Measurements from ENCODE around the gene RPS15.

RPS15 gene

DNA sequence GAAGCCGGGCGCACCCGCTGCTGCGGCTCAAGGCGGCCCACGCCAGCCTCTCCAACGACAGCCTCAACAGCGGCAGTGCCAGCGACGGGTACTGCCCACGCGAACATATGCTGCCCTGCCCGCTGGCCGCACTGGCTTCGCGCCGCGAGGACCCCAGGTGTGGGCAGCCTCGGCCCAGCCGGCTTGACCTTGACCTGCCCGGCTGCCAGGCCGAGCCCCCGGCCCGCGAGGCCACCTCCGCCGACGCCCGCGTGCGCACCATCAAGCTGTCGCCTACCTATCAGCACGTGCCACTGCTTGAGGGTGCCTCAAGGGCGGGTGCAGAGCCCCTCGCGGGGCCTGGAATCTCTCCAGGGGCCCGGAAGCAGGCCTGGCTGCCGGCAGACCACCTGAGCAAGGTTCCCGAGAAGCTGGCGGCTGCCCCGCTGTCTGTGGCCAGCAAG is 27.8 kb downstream of the RPS15 start:
- Histone ChIP-seq H3K9ac (ENCODE audit: low read depth, low read length) (no peak overlapping the region), H3K4me1 (ENCODE audit: control insufficient read depth, insufficient read depth, low read length) (peaks cover 29% of the 10 kb centered on the region), H3K9me3 (replicated peaks; ENCODE audit: low read length) (no peaks in the 10 kb centered on the region), H3K4me2 (ENCODE audit: low read length) (peak overlapping the region; percentile 12), H3K27me3 (ENCODE audit: control insufficient read depth, insufficient read depth, low read length) (peaks cover 25% of the 10 kb centered on the region), H3K4me3 (ENCODE audit: low read length) (no peak overlapping the region), H3K36me3 (ENCODE audit: insufficient read depth, low read length) (no peaks in the 10 kb centered on the region)

DNA sequence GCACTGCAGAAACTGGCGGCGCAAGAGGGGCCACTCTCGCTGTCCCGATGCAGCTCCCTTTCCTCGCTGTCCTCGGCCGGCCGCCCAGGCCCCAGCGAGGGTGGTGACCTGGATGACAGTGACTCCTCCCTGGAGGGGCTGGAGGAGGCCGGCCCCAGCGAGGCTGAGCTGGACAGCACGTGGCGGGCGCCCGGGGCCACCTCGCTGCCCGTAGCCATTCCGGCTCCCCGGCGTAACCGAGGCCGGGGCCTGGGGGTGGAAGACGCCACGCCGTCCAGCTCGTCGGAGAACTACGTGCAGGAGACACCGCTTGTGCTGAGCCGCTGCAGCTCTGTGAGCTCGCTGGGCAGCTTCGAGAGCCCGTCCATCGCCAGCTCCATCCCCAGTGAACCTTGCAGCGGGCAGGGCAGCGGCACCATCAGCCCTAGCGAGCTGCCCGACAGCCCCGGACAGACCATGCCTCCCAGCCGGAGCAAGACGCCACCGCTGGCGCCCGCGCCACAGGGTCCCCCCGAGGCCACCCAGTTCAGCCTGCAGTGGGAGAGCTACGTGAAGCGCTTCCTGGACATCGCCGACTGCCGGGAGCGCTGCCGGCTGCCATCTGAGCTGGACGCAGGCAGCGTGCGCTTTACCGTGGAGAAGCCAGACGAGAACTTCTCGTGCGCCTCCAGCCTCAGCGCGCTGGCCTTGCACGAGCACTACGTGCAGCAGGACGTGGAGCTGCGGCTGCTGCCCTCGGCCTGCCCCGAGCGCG is 28.4 kb downstream of the RPS15 start:
- Histone ChIP-seq H3K27me3 (ENCODE audit: control insufficient read depth, insufficient read depth, low read length) (peaks cover 31% of the 10 kb centered on the region), H3K4me3 (ENCODE audit: low read length) (no peak overlapping the region), H3K36me3 (ENCODE audit: insufficient read depth, low read length) (no peaks in the 10 kb centered on the region), H3K9ac (ENCODE audit: low read depth, low read length) (no peak overlapping the region), H3K4me1 (ENCODE audit: control insufficient read depth, insufficient read depth, low read length) (peaks cover 35% of the 10 kb centered on the region), H3K4me2 (ENCODE audit: low read length) (no peak overlapping the region), H3K9me3 (replicated peaks; ENCODE audit: low read length) (no peaks in the 10 kb centered on the region)

DNA sequence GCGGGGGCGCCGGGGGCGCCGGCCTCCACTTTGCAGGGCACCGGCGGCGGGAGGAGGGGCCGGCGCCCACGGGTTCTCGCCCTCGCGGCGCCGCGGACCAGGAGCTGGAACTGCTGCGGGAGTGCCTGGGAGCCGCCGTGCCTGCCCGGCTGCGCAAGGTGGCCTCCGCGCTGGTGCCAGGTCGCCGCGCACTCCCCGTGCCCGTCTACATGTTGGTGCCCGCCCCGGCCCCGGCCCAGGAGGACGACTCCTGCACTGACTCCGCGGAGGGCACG is 29.0 kb downstream of the RPS15 start:
- Histone ChIP-seq H3K4me2 (ENCODE audit: low read length) (peak overlapping the region; percentile 44), H3K36me3 (ENCODE audit: insufficient read depth, low read length) (no peaks in the 10 kb centered on the region), H3K4me3 (ENCODE audit: low read length) (no peak overlapping the region), H3K9ac (ENCODE audit: low read depth, low read length) (no peak overlapping the region), H3K9me3 (replicated peaks; ENCODE audit: low read length) (no peaks in the 10 kb centered on the region), H3K27me3 (ENCODE audit: control insufficient read depth, insufficient read depth, low read length) (peaks cover 36% of the 10 kb centered on the region), H3K4me1 (ENCODE audit: control insufficient read depth, insufficient read depth, low read length) (peaks cover 37% of the 10 kb centered on the region)

DNA sequence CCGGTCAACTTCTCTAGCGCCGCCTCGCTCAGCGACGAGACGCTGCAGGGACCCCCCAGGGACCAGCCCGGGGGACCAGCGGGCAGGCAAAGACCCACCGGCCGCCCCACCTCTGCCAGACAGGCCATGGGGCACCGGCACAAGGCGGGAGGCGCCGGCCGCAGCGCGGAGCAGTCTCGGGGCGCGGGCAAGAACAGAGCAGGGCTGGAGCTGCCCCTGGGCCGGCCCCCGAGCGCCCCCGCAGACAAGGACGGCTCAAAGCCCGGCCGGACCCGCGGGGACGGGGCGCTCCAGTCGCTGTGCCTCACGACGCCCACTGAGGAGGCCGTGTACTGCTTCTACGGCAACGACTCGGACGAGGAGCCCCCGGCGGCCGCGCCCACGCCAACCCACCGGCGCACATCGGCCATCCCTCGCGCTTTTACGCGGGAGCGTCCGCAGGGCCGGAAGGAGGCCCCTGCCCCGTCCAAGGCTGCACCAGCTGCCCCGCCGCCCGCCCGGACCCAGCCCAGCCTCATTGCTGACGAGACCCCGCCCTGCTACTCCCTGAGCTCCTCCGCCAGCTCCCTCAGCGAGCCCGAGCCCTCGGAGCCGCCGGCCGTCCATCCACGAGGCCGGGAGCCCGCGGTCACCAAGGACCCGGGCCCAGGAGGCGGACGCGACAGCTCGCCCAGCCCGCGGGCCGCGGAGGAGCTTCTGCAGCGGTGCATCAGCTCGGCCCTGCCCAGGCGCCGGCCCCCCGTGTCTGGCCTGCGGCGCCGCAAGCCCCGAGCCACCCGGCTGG is 29.5 kb downstream of the RPS15 start:
- Histone ChIP-seq H3K4me3 (ENCODE audit: low read length) (peak overlapping the region; percentile 55), H3K9ac (ENCODE audit: low read depth, low read length) (no peak overlapping the region), H3K4me1 (ENCODE audit: control insufficient read depth, insufficient read depth, low read length) (peaks cover 37% of the 10 kb centered on the region), H3K27me3 (ENCODE audit: control insufficient read depth, insufficient read depth, low read length) (peaks cover 41% of the 10 kb centered on the region), H3K36me3 (ENCODE audit: insufficient read depth, low read length) (no peaks in the 10 kb centered on the region), H3K4me2 (ENCODE audit: low read length) (peak overlapping the region; percentile 81), H3K9me3 (replicated peaks; ENCODE audit: low read length) (no peaks in the 10 kb centered on the region)

DNA sequence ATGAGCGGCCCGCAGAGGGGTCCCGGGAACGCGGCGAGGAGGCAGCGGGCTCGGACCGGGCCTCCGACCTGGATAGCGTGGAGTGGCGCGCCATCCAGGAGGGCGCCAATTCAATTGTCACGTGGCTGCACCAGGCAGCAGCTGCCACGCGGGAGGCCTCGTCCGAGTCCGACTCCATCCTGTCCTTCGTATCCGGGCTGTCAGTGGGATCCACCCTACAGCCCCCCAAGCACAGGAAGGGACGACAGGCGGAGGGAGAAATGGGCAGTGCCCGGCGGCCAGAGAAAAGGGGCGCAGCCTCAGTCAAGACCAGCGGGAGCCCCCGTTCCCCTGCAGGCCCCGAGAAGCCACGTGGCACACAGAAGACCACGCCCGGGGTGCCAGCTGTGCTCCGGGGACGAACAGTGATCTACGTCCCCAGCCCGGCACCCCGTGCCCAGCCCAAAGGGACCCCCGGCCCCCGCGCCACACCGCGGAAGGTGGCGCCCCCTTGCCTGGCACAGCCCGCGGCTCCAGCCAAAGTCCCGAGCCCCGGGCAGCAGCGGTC is 30.2 kb downstream of the RPS15 start:
- Histone ChIP-seq H3K4me2 (ENCODE audit: low read length) (peak overlapping the region; percentile 81), H3K4me1 (ENCODE audit: control insufficient read depth, insufficient read depth, low read length) (peaks cover 37% of the 10 kb centered on the region), H3K36me3 (ENCODE audit: insufficient read depth, low read length) (no peaks in the 10 kb centered on the region), H3K9me3 (replicated peaks; ENCODE audit: low read length) (no peaks in the 10 kb centered on the region), H3K27me3 (ENCODE audit: control insufficient read depth, insufficient read depth, low read length) (peaks cover 47% of the 10 kb centered on the region), H3K9ac (ENCODE audit: low read depth, low read length) (no peak overlapping the region), H3K4me3 (ENCODE audit: low read length) (peak overlapping the region; percentile 55)

DNA sequence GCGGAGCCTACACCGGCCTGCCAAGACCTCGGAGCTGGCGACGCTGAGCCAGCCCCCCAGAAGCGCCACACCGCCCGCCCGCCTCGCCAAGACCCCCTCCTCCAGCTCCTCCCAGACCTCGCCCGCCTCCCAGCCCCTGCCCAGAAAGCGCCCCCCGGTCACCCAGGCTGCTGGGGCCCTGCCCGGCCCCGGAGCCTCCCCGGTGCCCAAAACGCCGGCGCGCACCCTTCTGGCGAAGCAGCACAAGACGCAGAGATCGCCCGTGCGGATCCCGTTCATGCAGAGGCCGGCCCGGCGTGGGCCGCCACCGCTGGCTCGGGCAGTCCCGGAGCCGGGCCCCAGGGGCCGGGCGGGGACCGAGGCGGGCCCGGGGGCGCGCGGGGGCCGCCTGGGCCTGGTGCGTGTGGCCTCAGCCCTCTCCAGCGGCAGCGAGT is 30.6 kb downstream of the RPS15 start:
- Histone ChIP-seq H3K4me2 (ENCODE audit: low read length) (peak overlapping the region; percentile 81), H3K27me3 (ENCODE audit: control insufficient read depth, insufficient read depth, low read length) (peaks cover 50% of the 10 kb centered on the region), H3K4me3 (ENCODE audit: low read length) (peak overlapping the region; percentile 56), H3K9ac (ENCODE audit: low read depth, low read length) (no peak overlapping the region), H3K4me1 (ENCODE audit: control insufficient read depth, insufficient read depth, low read length) (peaks cover 37% of the 10 kb centered on the region), H3K36me3 (ENCODE audit: insufficient read depth, low read length) (no peaks in the 10 kb centered on the region), H3K9me3 (replicated peaks; ENCODE audit: low read length) (no peaks in the 10 kb centered on the region)

DNA sequence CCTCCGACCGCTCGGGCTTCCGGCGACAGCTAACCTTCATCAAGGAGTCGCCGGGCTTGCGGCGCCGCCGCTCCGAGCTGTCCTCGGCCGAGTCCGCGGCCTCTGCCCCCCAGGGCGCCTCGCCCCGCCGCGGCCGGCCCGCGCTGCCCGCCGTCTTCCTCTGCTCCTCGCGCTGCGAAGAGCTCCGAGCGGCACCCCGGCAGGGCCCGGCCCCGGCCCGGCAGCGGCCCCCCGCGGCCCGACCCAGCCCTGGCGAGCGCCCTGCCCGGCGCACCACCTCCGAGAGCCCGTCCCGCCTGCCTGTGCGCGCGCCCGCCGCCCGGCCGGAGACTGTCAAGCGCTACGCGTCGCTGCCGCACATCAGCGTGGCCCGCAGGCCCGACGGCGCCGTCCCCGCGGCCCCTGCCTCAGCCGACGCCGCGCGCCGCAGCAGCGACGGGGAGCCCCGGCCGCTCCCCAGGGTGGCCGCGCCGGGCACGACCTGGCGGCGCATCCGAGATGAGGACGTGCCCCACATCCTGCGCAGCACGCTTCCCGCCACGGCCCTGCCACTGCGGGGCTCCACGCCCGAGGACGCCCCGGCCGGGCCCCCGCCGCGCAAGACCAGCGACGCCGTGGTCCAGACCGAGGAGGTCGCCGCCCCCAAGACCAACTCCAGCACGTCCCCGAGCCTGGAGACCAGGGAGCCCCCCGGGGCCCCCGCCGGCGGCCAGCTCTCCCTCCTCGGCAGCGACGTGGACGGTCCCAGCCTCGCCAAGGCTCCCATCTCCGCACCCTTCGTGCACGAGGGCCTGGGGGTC is 31.3 kb downstream of the RPS15 start:
- Histone ChIP-seq H3K36me3 (ENCODE audit: insufficient read depth, low read length) (no peaks in the 10 kb centered on the region), H3K27me3 (ENCODE audit: control insufficient read depth, insufficient read depth, low read length) (peaks cover 50% of the 10 kb centered on the region), H3K4me1 (ENCODE audit: control insufficient read depth, insufficient read depth, low read length) (peaks cover 37% of the 10 kb centered on the region), H3K4me3 (ENCODE audit: low read length) (peak overlapping the region; percentile 56), H3K4me2 (ENCODE audit: low read length) (peak overlapping the region; percentile 81), H3K9ac (ENCODE audit: low read depth, low read length) (no peak overlapping the region), H3K9me3 (replicated peaks; ENCODE audit: low read length) (no peaks in the 10 kb centered on the region)

DNA sequence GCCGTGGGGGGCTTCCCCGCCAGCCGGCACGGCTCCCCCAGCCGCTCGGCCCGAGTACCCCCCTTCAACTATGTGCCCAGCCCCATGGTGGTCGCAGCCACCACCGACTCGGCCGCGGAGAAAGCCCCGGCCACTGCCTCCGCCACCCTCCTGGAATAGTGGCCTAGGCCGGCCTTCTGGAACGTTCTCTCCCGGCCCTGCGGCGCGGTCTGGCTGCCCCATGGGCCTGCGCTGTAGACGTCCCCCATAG is 31.8 kb downstream of the RPS15 start:
- H3K4me1 ChIP-seq (ENCODE audit: control insufficient read depth, insufficient read depth, low read length): peaks cover 37% of the 10 kb centered on the region
- H3K36me3 ChIP-seq (ENCODE audit: insufficient read depth, low read length): no peaks in the 10 kb centered on the region
- no peaks in the 10 kb centered on the region for H3K9me3 ChIP-seq (replicated peaks; ENCODE audit: low read length)
- peaks cover 50% of the 10 kb centered on the region for H3K27me3 ChIP-seq (ENCODE audit: control insufficient read depth, insufficient read depth, low read length)
- H3K9ac ChIP-seq (ENCODE audit: low read depth, low read length): peak overlapping the region; percentile 13
- H3K4me2 ChIP-seq (ENCODE audit: low read length): peak overlapping the region; percentile 81
- peak overlapping the region; percentile 47 for H3K4me3 ChIP-seq (ENCODE audit: low read length)

DNA sequence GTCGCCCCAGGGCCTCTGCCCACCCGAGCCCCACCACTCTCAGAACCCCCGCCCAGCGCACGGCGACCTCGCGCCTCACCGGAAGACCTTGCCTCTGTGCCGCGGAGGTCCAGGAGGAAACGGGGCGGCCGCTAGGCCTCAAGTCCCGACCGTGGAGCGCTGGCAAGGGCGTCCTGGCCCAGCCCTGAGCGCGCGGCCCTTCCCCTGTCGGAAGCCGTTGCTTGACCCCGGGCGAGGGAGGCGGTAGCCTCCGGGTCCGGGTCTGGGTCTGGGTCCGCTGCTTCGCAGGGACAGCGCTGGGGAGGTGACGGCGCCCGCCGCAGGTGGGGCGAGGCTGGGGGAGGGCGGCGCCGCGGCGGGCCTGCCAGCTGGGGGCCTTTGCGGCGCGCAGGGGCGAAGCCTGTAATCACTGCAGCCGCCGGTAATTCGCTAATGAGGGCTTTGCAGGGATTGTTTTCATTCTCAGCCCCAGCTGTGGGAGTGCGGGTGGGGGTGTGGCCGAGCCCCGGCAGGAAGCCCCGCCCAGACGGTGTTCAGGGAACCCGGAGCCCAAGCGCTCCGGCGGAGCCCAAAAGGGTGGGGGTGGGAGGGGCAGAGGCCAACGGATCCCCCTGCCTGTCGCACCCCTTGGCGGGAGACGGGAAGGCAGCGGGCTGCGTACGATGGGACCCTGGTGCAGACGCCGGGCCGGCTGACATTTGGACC is 32.3 kb downstream of the RPS15 start:
- Histone ChIP-seq H3K9me3 (replicated peaks; ENCODE audit: low read length) (no peaks in the 10 kb centered on the region), H3K9ac (ENCODE audit: low read depth, low read length) (peak overlapping the region; percentile 13), H3K4me1 (ENCODE audit: control insufficient read depth, insufficient read depth, low read length) (peaks cover 36% of the 10 kb centered on the region), H3K4me2 (ENCODE audit: low read length) (peak overlapping the region; percentile 81), H3K4me3 (ENCODE audit: low read length) (peak overlapping the region; percentile 47), H3K36me3 (ENCODE audit: insufficient read depth, low read length) (no peaks in the 10 kb centered on the region), H3K27me3 (ENCODE audit: control insufficient read depth, insufficient read depth, low read length) (peaks cover 50% of the 10 kb centered on the region)

DNA sequence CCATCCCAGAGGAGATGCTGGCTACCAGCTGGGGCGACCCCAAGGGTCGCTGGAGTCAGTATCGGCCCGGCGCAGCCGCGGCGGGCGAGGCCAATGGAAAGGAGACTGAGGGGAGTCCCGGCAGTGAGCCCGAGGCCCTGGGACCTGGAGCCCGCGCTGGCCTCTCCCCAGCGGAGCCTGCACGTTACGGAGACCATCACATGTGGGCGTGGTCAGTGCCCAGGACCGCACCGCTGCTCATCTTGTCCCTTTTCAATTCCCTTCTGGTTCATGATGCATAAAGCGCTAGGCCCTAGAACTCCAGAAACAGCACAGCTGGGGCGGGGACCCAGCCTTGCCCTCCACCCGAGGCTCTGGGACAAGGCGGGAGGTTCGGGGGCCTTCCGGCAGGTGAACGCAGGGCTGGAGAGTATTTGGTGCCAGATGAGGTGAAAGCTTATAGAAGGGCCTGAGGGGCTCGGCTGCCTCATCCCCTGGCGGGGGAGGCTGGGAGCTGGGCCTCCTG is 32.9 kb downstream of the RPS15 start:
- Histone ChIP-seq H3K9me3 (replicated peaks; ENCODE audit: low read length) (no peaks in the 10 kb centered on the region), H3K4me2 (ENCODE audit: low read length) (peak overlapping the region; percentile 81), H3K36me3 (ENCODE audit: insufficient read depth, low read length) (peaks cover under 1% of the 10 kb centered on the region), H3K27me3 (ENCODE audit: control insufficient read depth, insufficient read depth, low read length) (peaks cover 50% of the 10 kb centered on the region), H3K4me1 (ENCODE audit: control insufficient read depth, insufficient read depth, low read length) (peaks cover 31% of the 10 kb centered on the region), H3K4me3 (ENCODE audit: low read length) (peak overlapping the region; percentile 47), H3K9ac (ENCODE audit: low read depth, low read length) (no peak overlapping the region)

All from skeletal muscle satellite cell (primary cell).